ENCODE measurements around the gene EDN1.

- TF ChIP-seq CTCF (IDR thresholded peaks at IDR 0.05): no peak
- TF ChIP-seq POLR2A (IDR thresholded peaks at IDR 0.05): no peak
- no peak for TF ChIP-seq POLR2AphosphoS5 (IDR thresholded peaks at IDR 0.05)
Observed at GRCh38 chr6:12258191-12258590, 32.0 kb upstream of the EDN1 start.

All from sigmoid colon (tissue), 4 donors.